GM19025 (cell line): ENCODE measurements around the gene TTC33.

Experiments used
- ATAC-seq: cut with Tn5 transposase; IDR thresholded peaks from one replicate; pipeline ENCODE4 v1.9.1; 2021; ENCODE audit warnings: mild to moderate bottlenecking, low read depth, moderate library complexity; ENCODE audit not compliant: unreplicated experiment

The TTC33 gene

DNA sequence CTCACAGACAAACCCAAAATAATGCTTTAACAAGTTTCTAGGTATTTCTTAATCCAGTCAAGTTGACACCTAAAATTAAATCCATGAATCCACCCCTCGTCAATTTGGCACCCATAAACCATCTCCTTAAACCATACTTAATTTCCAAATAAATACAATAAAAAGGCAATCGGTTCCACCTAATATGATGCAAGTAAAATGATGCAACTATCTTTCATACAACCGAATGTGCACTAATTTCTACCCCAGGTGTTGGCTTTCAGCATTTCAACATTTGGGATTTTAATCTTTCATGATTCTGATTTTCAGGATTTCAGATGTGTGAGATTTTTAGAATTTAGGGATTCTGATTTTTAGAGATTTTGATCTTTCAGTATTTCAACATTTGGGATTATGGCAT, 25.1 kb upstream of the TTC33 start:
- no peak for ATAC-seq

DNA sequence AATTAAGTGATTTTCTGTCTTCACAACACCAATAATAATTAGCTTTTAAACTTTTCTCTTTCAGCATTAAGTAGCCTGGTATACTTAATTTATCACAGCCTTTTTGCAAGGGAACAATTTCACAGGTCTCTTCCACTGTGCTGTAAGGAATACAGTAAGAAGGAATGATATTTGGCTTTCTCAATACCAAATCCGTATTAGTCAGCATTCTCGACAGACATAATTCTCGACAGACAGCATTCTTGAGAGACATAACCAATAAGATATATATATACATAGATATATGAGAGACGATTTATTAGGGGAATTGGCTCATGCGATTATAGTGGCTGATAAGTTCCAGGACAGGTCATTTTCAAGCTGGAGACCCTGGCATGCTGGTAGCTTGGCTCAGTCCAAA, 24.4 kb upstream of the TTC33 start:
- no peak for ATAC-seq

GRCh38 chr5:40779561-40779960, 23.8 kb upstream of the TTC33 start:
- ATAC-seq: no peak

DNA sequence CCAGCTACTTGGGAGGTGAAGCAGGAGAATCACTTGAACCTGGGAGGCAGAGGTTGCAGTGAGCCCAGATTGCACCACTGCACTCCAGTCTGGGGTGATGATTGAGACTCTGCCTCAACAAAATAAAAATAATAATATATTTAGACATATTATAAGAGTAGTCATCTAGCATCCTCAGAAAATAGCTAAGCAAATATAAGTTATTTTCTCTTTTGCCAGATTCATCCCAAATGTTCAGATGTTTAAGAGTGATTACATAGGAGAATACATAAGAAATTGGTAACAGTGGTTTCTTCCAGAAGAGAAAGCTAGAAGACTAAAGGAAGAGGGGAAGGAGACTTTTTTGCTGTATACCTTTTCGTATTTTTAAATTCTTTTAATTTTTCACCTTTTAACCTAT, 22.4 kb upstream of the TTC33 start:
- no peak for ATAC-seq

GRCh38 chr5:40776658-40776977, 20.9 kb upstream of the TTC33 start:
- no peak for ATAC-seq

GRCh38 chr5:40775846-40776657, 20.3 kb upstream of the TTC33 start:
- no peak for ATAC-seq

DNA sequence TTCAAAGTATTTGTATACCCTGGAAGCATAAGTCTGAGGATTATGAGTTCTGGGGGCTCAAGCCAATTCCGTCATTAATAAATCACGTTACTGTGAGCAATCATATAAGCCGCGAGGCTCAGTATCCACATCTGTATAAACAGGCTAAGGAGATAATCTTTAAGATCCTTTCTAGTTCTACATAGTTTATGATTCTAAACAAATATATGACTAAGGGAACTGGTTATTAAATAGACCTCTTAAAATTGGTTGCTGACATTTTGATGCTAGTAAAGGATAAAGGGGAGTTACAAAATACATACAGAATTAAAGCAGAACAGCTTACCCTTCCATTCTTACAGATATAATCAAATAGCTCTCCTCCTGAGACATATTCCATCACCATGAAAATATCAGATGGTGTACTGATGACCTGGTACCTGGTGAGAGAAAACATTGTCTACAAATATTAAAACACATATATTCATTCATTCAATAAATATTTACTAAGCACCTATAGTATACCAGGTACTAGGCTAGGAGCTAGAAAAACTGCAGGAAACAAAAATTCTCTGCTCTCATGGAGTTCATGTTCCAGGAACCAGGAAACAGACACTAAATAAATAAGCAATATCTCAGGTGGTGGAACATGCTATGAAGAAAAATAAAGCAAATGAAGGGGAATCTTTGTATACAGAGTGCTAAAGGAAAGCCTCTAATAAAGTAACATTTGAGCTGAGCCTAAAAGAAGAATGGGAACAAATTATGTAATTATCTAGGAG, 19.5 kb upstream of the TTC33 start:
- no peak for ATAC-seq

GRCh38 chr5:40774623-40775022, 18.9 kb upstream of the TTC33 start:
- no peak for ATAC-seq

DNA sequence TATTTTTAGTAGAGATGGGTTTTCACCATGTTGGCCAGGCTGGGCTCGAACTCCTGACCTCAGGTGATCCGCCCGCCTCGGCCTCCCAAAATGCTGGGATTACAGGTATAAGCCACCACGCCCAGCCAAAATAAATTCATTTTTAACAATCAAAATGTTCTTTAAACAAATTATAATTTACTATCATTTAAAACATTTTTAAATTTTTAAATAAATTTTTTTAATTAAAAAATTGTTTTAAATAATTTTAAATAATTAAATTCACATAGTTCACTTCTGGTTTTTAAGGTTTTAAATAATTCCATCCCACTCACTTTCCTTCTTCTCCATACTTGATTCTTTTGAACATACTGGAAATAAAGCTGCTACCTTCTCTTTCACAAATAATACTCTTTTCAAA, 15.0 kb upstream of the TTC33 start:
- no peak for ATAC-seq

DNA sequence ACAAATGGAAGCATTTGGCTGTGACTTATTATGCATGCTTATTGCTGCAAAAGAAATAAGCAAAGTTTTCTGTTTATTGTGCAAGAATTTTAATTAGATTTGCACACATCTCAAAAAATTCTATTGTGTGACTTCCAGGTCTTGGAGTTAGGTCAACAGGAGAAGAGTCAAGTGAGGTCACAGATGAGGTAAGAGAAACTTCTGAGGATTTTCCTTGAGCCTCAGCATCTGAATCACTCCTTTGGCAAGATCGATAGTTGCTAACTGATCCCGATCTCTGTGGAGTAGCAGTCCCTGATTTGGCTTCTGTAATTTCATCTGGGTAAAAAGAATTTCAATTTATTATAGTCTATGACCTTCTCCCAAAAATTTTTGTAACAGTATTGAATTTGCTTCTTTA, 6.9 kb upstream of the TTC33 start:
- ATAC-seq: no peak

DNA sequence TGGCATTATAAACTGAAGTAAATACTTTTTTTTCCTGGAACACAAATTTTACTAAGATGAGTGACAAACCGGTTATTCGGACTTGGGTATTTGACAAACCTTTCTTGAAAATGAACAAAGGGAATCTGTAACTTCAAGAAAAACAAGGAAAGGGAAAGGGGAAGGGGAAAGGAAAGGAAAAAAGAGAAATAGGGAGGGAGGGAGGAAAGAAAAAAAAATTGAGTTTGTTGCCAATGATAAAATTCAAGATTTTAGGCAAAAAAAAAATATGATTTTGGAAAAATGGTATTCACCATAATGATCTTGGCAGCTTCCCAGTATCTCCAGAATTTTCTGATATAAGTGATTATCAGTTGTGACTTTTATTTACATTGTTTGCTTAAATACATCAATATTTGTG, 1.6 kb upstream of the TTC33 start:
- ATAC-seq: no peak

DNA sequence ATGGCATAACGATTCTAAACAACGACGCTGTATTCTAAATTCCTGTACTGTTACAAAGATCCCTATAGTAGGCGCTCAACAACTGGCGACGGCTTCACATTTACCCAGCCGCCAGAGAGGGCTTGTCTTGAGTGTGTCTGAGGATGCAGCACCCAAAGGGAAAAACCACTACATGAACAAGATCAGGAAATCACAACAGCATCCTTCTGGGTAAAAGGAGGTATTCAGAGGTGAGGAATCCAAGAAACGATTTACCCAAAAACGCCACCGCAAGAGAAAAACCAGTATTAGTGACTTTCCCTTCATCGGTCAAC, 711 bp downstream of the TTC33 start:
- peak; percentile 70 for ATAC-seq

- ATAC-seq: peak; percentile 8
Measured at GRCh38 chr5:40754381-40755092, 1.2 kb downstream of the TTC33 start.

DNA sequence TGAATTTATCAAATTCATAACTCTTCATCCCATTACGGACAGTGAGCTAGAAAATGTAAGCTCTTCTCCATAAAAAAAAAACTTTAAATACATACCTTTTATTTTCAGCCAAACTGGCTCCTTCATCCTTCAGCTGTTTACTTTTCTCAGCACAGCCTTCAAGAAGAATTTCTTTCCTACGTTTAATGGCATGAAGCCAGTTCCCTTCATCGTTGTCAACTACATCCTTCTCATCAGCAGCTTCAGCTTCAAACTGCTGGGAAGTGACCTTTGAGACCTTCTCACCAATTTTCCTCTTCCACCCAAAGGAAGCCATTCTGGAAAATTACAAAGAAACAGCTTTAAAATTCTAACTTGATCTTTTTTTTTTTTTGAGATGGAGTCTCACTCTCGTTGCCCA, 9.1 kb downstream of the TTC33 start:
- ATAC-seq: no peak

DNA sequence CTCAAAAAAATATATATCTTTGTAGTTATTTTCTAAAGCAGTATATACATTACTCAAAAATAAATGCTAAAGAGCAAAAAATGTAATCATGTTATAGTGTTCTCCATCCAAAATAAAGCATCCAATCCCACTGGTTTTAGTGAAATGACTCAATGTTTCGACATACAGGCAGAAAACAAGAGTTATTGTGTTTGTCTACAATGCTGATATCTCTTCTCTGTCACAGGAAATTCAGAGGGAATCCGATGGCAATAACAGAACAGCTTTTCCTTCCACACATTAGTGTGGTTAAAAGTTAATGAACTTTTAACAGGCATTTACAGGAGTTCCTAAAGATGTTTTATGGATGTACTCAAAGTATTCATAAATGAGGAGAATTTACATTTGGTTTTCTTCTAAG, 12.0 kb downstream of the TTC33 start:
- ATAC-seq: no peak

- ATAC-seq: no peak
Measured at GRCh38 chr5:40738502-40738901, 17.3 kb downstream of the TTC33 start.

DNA sequence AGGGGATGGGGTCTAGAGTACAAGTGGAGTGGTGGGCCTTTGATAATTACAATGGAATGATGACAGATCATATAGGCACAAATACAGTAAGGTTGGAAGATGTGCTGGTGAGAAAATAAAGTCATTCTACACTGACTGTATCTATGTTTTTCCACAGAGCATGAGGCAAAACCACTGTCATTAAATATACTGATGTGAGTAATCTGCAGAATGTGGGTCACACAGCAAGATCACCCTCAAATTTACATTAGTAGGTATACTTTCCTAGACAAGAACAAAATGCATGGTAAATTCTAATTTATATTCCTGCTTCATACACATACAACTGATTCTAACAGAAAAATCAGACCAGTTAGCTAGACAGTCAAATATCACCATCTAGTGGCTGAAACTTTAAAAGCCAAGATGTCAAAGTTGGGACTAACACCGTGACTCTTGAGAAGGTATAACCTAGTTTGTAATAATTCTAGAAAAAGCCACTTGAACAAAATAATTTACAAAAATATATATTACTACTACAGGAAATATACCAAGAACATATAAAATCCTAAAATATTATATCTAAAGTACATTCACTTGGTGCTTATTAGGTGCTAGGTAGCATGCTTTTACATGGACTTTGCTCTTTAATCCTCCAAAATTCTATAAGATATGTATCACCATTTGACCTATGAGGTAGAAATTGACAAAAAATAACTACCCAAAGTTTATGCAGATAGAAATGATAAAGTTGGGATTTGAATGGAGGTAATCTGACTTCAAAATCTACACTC, 19.5 kb downstream of the TTC33 start:
- ATAC-seq: no peak

GRCh38 chr5:40735609-40736008, 20.2 kb downstream of the TTC33 start:
- no peak for ATAC-seq

GRCh38 chr5:40734986-40735385, 20.8 kb downstream of the TTC33 start:
- no peak for ATAC-seq

DNA sequence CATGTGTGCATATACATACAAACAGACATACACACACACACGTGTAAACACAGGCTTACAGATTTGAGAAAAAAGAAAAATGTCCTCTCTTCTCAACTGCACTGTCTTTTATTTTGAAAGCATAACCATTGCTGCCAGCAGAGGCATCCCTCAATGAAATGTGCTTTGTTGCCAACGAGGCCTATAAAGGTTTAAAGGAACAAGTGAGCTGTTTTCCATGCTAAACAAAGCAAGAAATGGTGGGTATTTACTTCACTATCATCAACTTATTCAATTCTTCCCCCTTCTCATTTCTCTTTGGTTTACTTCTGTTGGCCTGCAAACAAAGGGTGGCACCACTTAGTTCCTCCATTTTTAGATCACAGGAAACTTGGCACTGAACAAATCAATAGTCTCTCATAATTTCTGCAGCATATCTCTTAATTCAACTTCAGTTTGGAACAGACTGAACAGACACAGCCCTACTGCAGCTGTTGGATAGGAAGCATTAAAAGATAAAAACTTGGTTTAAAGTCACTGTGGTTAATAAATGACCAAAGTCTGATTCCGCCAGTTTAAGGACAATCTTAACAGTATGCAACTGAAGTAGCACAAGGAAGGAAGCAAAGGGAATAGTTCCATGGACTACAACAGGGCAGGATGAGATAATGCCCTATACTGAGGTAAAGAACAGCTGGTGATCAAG, 21.7 kb downstream of the TTC33 start:
- ATAC-seq: no peak
